ENCODE data around the gene RETREG1. TPM values are rescaled to one million over a fixed set of nuclear protein-coding genes. Genes with fewer than 3 reads are reported as not detected.

The RETREG1 gene
- total RNA-seq, 1 experiment from 2014 or later, result not detected

- Histone ChIP-seq H4K20me1 (ENCODE audit: insufficient read depth, low read depth, low read length) (peaks cover 44% of the 10 kb centered on the region), H3K79me2 (ENCODE audit: low read length) (peaks cover 88% of the 10 kb centered on the region), H3K9me3 (ENCODE audit: low read length) (no peaks in the 10 kb centered on the region), H3K9ac (ENCODE audit: low read length) (no peak overlapping the region), H3K4me1 (ENCODE audit: low read length) (peaks cover 47% of the 10 kb centered on the region), H3K9me2 (replicated peaks; ENCODE audit: insufficient read depth, low read length) (no peaks in the 10 kb centered on the region), H3K36me3 (ENCODE audit: insufficient read depth, low read length) (peaks cover 75% of the 10 kb centered on the region), H3K27me3 (ENCODE audit: low read length) (no peaks in the 10 kb centered on the region), H3K27ac (ENCODE audit: low read length) (no peak overlapping the region), H3K4me2 (ENCODE audit: low read depth, low read length, poor library complexity, severe bottlenecking) (no peak overlapping the region), H2AFZ (ENCODE audit: low read length) (no peak overlapping the region), H3K4me3 (ENCODE audit: low read length) (no peak overlapping the region)
- DNase-seq, result no peak
Measured at GRCh38 chr5:16459451-16459850, 157.3 kb downstream of the RETREG1 start.

GRCh38 chr5:16457853-16458252 is 158.9 kb downstream of the RETREG1 start:
- peaks cover 41% of the 10 kb centered on the region for H4K20me1 ChIP-seq (ENCODE audit: insufficient read depth, low read depth, low read length)
- no peak overlapping the region for H2AFZ ChIP-seq (ENCODE audit: low read length)
- H3K4me2 ChIP-seq (ENCODE audit: low read depth, low read length, poor library complexity, severe bottlenecking), result no peak overlapping the region
- peaks cover 31% of the 10 kb centered on the region for H3K4me1 ChIP-seq (ENCODE audit: low read length)
- no peak overlapping the region for H3K27ac ChIP-seq (ENCODE audit: low read length)
- H3K79me2 ChIP-seq (ENCODE audit: low read length), result peaks cover 81% of the 10 kb centered on the region
- no peaks in the 10 kb centered on the region for H3K27me3 ChIP-seq (ENCODE audit: low read length)
- H3K4me3 ChIP-seq (ENCODE audit: low read length), result no peak overlapping the region
- peaks cover 76% of the 10 kb centered on the region for H3K36me3 ChIP-seq (ENCODE audit: insufficient read depth, low read length)
- H3K9me2 ChIP-seq (replicated peaks; ENCODE audit: insufficient read depth, low read length), result no peaks in the 10 kb centered on the region
- H3K9me3 ChIP-seq (ENCODE audit: low read length), result no peaks in the 10 kb centered on the region
- no peak for DNase-seq
- H3K9ac ChIP-seq (ENCODE audit: low read length), result no peak overlapping the region

DNA sequence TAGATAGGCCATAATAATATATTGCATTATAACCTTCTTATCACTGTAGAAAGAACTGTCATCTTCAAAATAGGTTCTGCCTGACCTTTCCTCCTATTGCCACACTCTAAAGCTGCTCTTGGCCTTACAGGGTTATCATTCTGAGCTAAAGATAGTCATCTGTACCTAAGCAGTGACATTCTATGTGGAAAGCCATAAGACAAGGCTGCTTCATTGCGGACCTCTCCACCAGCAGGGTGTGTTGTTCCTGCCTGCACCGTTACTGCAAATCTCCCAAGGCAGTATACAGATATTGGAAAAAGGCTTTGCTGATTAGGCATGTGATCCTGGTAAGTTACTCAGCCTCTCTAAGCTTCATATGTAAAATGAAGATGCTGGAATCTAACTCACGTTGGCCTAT is 159.3 kb downstream of the RETREG1 start:
- H3K4me1 ChIP-seq (ENCODE audit: low read length), result peaks cover 28% of the 10 kb centered on the region

DNA sequence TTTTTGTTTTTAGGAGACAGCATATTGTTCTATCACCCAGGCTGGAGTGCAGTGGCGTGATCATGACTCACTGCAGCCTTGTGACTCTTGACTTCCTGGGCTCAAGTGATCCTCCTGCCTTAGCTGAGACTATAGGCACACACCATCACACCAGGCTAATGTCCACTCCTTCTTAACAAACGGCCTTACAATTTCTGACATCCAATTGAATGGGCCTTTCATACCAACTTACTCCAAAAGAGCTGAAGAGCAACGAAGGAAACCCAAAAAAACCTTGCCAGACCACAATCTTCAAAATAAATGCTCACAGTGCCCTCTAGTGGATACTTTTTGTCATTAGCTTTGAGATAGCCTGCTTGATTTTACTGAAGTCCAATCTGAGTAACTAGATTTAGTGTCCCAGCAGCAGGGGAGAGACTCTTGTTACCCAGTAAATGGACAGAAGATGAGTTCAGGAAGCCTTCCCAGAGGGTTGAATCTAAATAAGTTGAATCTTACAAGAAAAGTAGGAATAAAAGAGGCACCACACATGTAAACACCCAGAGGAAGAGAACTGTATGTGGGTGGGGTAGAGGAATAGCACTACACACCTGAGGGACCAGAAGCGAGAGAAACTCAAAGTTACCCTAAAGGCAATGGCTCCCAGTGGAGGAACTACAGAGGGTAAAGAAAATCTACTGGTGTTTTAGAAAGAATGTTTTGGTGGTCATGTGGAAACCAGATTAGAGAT is 160.5 kb downstream of the RETREG1 start:
- H3K4me1 ChIP-seq (ENCODE audit: low read length), result peaks cover 22% of the 10 kb centered on the region
- H3K4me2 ChIP-seq (ENCODE audit: low read depth, low read length, poor library complexity, severe bottlenecking), result no peak overlapping the region
- H3K79me2 ChIP-seq (ENCODE audit: low read length), result peaks cover 68% of the 10 kb centered on the region
- no peak overlapping the region for H3K9ac ChIP-seq (ENCODE audit: low read length)
- no peaks in the 10 kb centered on the region for H3K9me2 ChIP-seq (replicated peaks; ENCODE audit: insufficient read depth, low read length)
- H4K20me1 ChIP-seq (ENCODE audit: insufficient read depth, low read depth, low read length), result peaks cover 37% of the 10 kb centered on the region
- H2AFZ ChIP-seq (ENCODE audit: low read length), result no peak overlapping the region
- H3K27ac ChIP-seq (ENCODE audit: low read length), result no peak overlapping the region
- H3K36me3 ChIP-seq (ENCODE audit: insufficient read depth, low read length), result peaks cover 75% of the 10 kb centered on the region
- no peaks in the 10 kb centered on the region for H3K9me3 ChIP-seq (ENCODE audit: low read length)
- peak; percentile 89 for DNase-seq
- no peaks in the 10 kb centered on the region for H3K27me3 ChIP-seq (ENCODE audit: low read length)
- H3K4me3 ChIP-seq (ENCODE audit: low read length), result no peak overlapping the region

More for the DNA sequence above, 159.3 kb downstream of the RETREG1 start:
- Histone ChIP-seq H2AFZ (ENCODE audit: low read length) (no peak overlapping the region), H3K27ac (ENCODE audit: low read length) (no peak overlapping the region), H3K4me3 (ENCODE audit: low read length) (no peak overlapping the region), H3K4me2 (ENCODE audit: low read depth, low read length, poor library complexity, severe bottlenecking) (no peak overlapping the region), H3K9ac (ENCODE audit: low read length) (no peak overlapping the region), H3K9me2 (replicated peaks; ENCODE audit: insufficient read depth, low read length) (no peaks in the 10 kb centered on the region), H3K27me3 (ENCODE audit: low read length) (no peaks in the 10 kb centered on the region), H3K79me2 (ENCODE audit: low read length) (peaks cover 77% of the 10 kb centered on the region), H3K36me3 (ENCODE audit: insufficient read depth, low read length) (peaks cover 75% of the 10 kb centered on the region), H4K20me1 (ENCODE audit: insufficient read depth, low read depth, low read length) (peaks cover 42% of the 10 kb centered on the region), H3K9me3 (ENCODE audit: low read length) (no peaks in the 10 kb centered on the region)
- no peak for DNase-seq

GRCh38 chr5:16455668-16456067 is 161.1 kb downstream of the RETREG1 start:
- no peak for DNase-seq
- peaks cover 75% of the 10 kb centered on the region for H3K36me3 ChIP-seq (ENCODE audit: insufficient read depth, low read length)

GRCh38 chr5:16454686-16455085 is 162.1 kb downstream of the RETREG1 start:
- Histone ChIP-seq H3K36me3 (ENCODE audit: insufficient read depth, low read length) (peaks cover 78% of the 10 kb centered on the region), H3K4me1 (ENCODE audit: low read length) (peaks cover 6% of the 10 kb centered on the region; the same call in 1 of the 2 replicates), H3K9ac (ENCODE audit: low read length) (no peak overlapping the region)

More at GRCh38 chr5:16455668-16456067, 161.1 kb downstream of the RETREG1 start:
- H3K9ac ChIP-seq (ENCODE audit: low read length), result no peak overlapping the region
- peaks cover 16% of the 10 kb centered on the region for H3K4me1 ChIP-seq (ENCODE audit: low read length)
- no peak overlapping the region for H3K27ac ChIP-seq (ENCODE audit: low read length)
- peaks cover 33% of the 10 kb centered on the region for H4K20me1 ChIP-seq (ENCODE audit: insufficient read depth, low read depth, low read length)
- H3K4me2 ChIP-seq (ENCODE audit: low read depth, low read length, poor library complexity, severe bottlenecking), result no peak overlapping the region
- no peaks in the 10 kb centered on the region for H3K27me3 ChIP-seq (ENCODE audit: low read length)
- H2AFZ ChIP-seq (ENCODE audit: low read length), result no peak overlapping the region
- peaks cover 62% of the 10 kb centered on the region for H3K79me2 ChIP-seq (ENCODE audit: low read length)
- no peak overlapping the region for H3K4me3 ChIP-seq (ENCODE audit: low read length)
- no peaks in the 10 kb centered on the region for H3K9me3 ChIP-seq (ENCODE audit: low read length)
- H3K9me2 ChIP-seq (replicated peaks; ENCODE audit: insufficient read depth, low read length), result no peaks in the 10 kb centered on the region

GRCh38 chr5:16453609-16454008 is 163.2 kb downstream of the RETREG1 start:
- peaks cover 33% of the 10 kb centered on the region for H4K20me1 ChIP-seq (ENCODE audit: insufficient read depth, low read depth, low read length)
- peaks cover 74% of the 10 kb centered on the region for H3K36me3 ChIP-seq (ENCODE audit: insufficient read depth, low read length)
- no peaks in the 10 kb centered on the region for H3K9me3 ChIP-seq (ENCODE audit: low read length)
- DNase-seq, result no peak
- no peak overlapping the region for H3K4me3 ChIP-seq (ENCODE audit: low read length)
- H2AFZ ChIP-seq (ENCODE audit: low read length), result no peak overlapping the region
- no peaks in the 10 kb centered on the region for H3K9me2 ChIP-seq (replicated peaks; ENCODE audit: insufficient read depth, low read length)
- no peaks in the 10 kb centered on the region for H3K4me1 ChIP-seq (ENCODE audit: low read length)
- H3K4me2 ChIP-seq (ENCODE audit: low read depth, low read length, poor library complexity, severe bottlenecking), result no peak overlapping the region
- H3K27ac ChIP-seq (ENCODE audit: low read length), result no peak overlapping the region
- H3K79me2 ChIP-seq (ENCODE audit: low read length), result peaks cover 42% of the 10 kb centered on the region
- H3K27me3 ChIP-seq (ENCODE audit: low read length), result no peaks in the 10 kb centered on the region
- H3K9ac ChIP-seq (ENCODE audit: low read length), result no peak overlapping the region

More at GRCh38 chr5:16454686-16455085, 162.1 kb downstream of the RETREG1 start:
- Histone ChIP-seq H2AFZ (ENCODE audit: low read length) (no peak overlapping the region), H4K20me1 (ENCODE audit: insufficient read depth, low read depth, low read length) (peaks cover 33% of the 10 kb centered on the region), H3K79me2 (ENCODE audit: low read length) (peaks cover 53% of the 10 kb centered on the region), H3K9me3 (ENCODE audit: low read length) (no peaks in the 10 kb centered on the region), H3K4me2 (ENCODE audit: low read depth, low read length, poor library complexity, severe bottlenecking) (no peak overlapping the region), H3K9me2 (replicated peaks; ENCODE audit: insufficient read depth, low read length) (no peaks in the 10 kb centered on the region), H3K27ac (ENCODE audit: low read length) (no peak overlapping the region), H3K4me3 (ENCODE audit: low read length) (no peak overlapping the region), H3K27me3 (ENCODE audit: low read length) (no peaks in the 10 kb centered on the region)
- DNase-seq, result no peak

GRCh38 chr5:16450163-16450562 is 166.6 kb downstream of the RETREG1 start:
- no peak overlapping the region for H3K4me2 ChIP-seq (ENCODE audit: low read depth, low read length, poor library complexity, severe bottlenecking)
- no peak overlapping the region for H2AFZ ChIP-seq (ENCODE audit: low read length)
- peaks cover 59% of the 10 kb centered on the region for H3K36me3 ChIP-seq (ENCODE audit: insufficient read depth, low read length)
- no peaks in the 10 kb centered on the region for H3K9me3 ChIP-seq (ENCODE audit: low read length)
- H3K27me3 ChIP-seq (ENCODE audit: low read length), result no peaks in the 10 kb centered on the region
- no peak overlapping the region for H3K27ac ChIP-seq (ENCODE audit: low read length)
- no peak overlapping the region for H3K9ac ChIP-seq (ENCODE audit: low read length)
- no peak overlapping the region for H3K4me3 ChIP-seq (ENCODE audit: low read length)
- H3K4me1 ChIP-seq (ENCODE audit: low read length), result no peaks in the 10 kb centered on the region
- no peak for DNase-seq
- no peaks in the 10 kb centered on the region for H3K9me2 ChIP-seq (replicated peaks; ENCODE audit: insufficient read depth, low read length)
- H4K20me1 ChIP-seq (ENCODE audit: insufficient read depth, low read depth, low read length), result peaks cover 18% of the 10 kb centered on the region
- H3K79me2 ChIP-seq (ENCODE audit: low read length), result peaks cover 18% of the 10 kb centered on the region

Measured in Karpas-422 (cell line).